T-helper 2 cell treated with Interferon-gamma antibody and Interleukin-4, amounts not matched to agents 5 μg/mL and 100 μg/mL, for 36 hours (primary cell): Measurements from ENCODE around the gene PSKH1.

ENCODE experiments used
- DNase-seq: peaks from one replicate; pipeline ENCODE4 v3.0.0; 2021; ENCODE audit warnings: low spot score
- H3K27ac Mint-ChIP-seq: one replicate; pipeline ENCODE4 v1.8.0; 2021; ENCODE audit warnings: mild to moderate bottlenecking, mixed read lengths
- H3K27me3 Mint-ChIP-seq: one replicate; pipeline ENCODE4 v1.8.0; 2021; ENCODE audit warnings: low read depth, mixed read lengths
- H3K36me3 Mint-ChIP-seq: one replicate; pipeline ENCODE4 v1.8.0; 2021; ENCODE audit warnings: low read depth, mixed read lengths
- H3K4me1 Mint-ChIP-seq: one replicate; pipeline ENCODE4 v1.8.0; 2021; ENCODE audit warnings: low read depth, mixed read lengths
- H3K4me3 Mint-ChIP-seq: one replicate; pipeline ENCODE4 v1.8.0; 2022; ENCODE audit warnings: mild to moderate bottlenecking, moderate library complexity, mixed read lengths
- H3K9me3 Mint-ChIP-seq: one replicate; pipeline ENCODE4 v1.8.0; 2021; ENCODE audit warnings: mixed read lengths

The PSKH1 gene

GRCh38 chr16:67977469-67978227 lies 84.6 kb downstream of the PSKH1 start:
- no peak overlapping the region for H3K27ac Mint-ChIP-seq
- no peaks in the 10 kb centered on the region for H3K4me1 Mint-ChIP-seq
- no peak for DNase-seq
- no peaks in the 10 kb centered on the region for H3K36me3 Mint-ChIP-seq
- H3K9me3 Mint-ChIP-seq: no peaks in the 10 kb centered on the region
- H3K27me3 Mint-ChIP-seq: peaks cover 2% of the 10 kb centered on the region
- H3K4me3 Mint-ChIP-seq: no peak overlapping the region
